GM21447 (cell line): ENCODE measurements around the gene SPATA46.
A peak's percentile ranks its signal among the peaks of the same experiment; 100 is the strongest.

ENCODE experiments used
- ATAC-seq: cut with Tn5 transposase; IDR thresholded peaks from one replicate; pipeline ENCODE4 v1.9.1; 2021; ENCODE audit not compliant: unreplicated experiment

SPATA46 gene

GRCh38 chr1:162391790-162392563 lies 15.3 kb upstream of the SPATA46 start:
- no peak for ATAC-seq

- ATAC-seq = no peak
Measured at GRCh38 chr1:162390396-162391185, 13.9 kb upstream of the SPATA46 start.

GRCh38 chr1:162389971-162390370 lies 13.3 kb upstream of the SPATA46 start:
- no peak for ATAC-seq

GRCh38 chr1:162389021-162389818 lies 12.6 kb upstream of the SPATA46 start:
- ATAC-seq = peak; percentile 64

- ATAC-seq = no peak
Measured at GRCh38 chr1:162388615-162389014, 12.0 kb upstream of the SPATA46 start.

- no peak for ATAC-seq
Measured at GRCh38 chr1:162388083-162388594, 11.5 kb upstream of the SPATA46 start.

GRCh38 chr1:162387226-162388082 lies 10.8 kb upstream of the SPATA46 start:
- ATAC-seq = no peak

GRCh38 chr1:162386292-162387225 lies 9.9 kb upstream of the SPATA46 start:
- no peak for ATAC-seq

- ATAC-seq = no peak
Measured at GRCh38 chr1:162385702-162386101, 9.0 kb upstream of the SPATA46 start.

- ATAC-seq = no peak
Measured at GRCh38 chr1:162385280-162385623, 8.6 kb upstream of the SPATA46 start.

GRCh38 chr1:162384601-162385279 lies 8.1 kb upstream of the SPATA46 start:
- no peak for ATAC-seq

GRCh38 chr1:162384116-162384515 lies 7.5 kb upstream of the SPATA46 start:
- ATAC-seq = no peak

- ATAC-seq = no peak
Measured at GRCh38 chr1:162383516-162383915, 6.9 kb upstream of the SPATA46 start.

GRCh38 chr1:162383091-162383490 lies 6.4 kb upstream of the SPATA46 start:
- no peak for ATAC-seq

- ATAC-seq = no peak
Measured at GRCh38 chr1:162381941-162382750, 5.5 kb upstream of the SPATA46 start.

- no peak for ATAC-seq
Measured at GRCh38 chr1:162381383-162381782, 4.7 kb upstream of the SPATA46 start, which contains the start of gene C1orf226. TSS of gene C1orf226 (plus strand) at chr1:162381728. CDS start at chr1:162381902, 174 bp downstream.

- ATAC-seq = no peak
Measured at GRCh38 chr1:162380061-162380846, 3.6 kb upstream of the SPATA46 start.
